Measurements from ENCODE around the gene ACBD5. TPM values are rescaled to one million over a fixed set of nuclear protein-coding genes. Genes with fewer than 3 reads are reported as not detected.

ACBD5 gene, protein sequence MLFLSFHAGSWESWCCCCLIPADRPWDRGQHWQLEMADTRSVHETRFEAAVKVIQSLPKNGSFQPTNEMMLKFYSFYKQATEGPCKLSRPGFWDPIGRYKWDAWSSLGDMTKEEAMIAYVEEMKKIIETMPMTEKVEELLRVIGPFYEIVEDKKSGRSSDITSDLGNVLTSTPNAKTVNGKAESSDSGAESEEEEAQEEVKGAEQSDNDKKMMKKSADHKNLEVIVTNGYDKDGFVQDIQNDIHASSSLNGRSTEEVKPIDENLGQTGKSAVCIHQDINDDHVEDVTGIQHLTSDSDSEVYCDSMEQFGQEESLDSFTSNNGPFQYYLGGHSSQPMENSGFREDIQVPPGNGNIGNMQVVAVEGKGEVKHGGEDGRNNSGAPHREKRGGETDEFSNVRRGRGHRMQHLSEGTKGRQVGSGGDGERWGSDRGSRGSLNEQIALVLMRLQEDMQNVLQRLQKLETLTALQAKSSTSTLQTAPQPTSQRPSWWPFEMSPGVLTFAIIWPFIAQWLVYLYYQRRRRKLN
- 18.4 TPM for total RNA-seq (2021; ENCODE audit: unreplicated experiment)
- 14.1 TPM for polyA plus RNA-seq (2012; ENCODE audit: insufficient read length)
- Bru-seq, nascent RNA, result percentile 58 among the genes with signal in this experiment
- percentile 63 among the genes with signal in this experiment for BruChase-seq, experiment 1, labeled RNA remaining after a 2-hour chase
- percentile 73 among the genes with signal in this experiment for BruChase-seq, experiment 2, labeled RNA remaining after a 6-hour chase
- long read RNA-seq, full-length matches to known transcripts, result 29 of 72 reads
- long read RNA-seq, partial matches to known transcripts, result 11 of 72 reads
- long read RNA-seq, other reads (novel, unspliced or antisense), result 32 of 72 reads

DNA sequence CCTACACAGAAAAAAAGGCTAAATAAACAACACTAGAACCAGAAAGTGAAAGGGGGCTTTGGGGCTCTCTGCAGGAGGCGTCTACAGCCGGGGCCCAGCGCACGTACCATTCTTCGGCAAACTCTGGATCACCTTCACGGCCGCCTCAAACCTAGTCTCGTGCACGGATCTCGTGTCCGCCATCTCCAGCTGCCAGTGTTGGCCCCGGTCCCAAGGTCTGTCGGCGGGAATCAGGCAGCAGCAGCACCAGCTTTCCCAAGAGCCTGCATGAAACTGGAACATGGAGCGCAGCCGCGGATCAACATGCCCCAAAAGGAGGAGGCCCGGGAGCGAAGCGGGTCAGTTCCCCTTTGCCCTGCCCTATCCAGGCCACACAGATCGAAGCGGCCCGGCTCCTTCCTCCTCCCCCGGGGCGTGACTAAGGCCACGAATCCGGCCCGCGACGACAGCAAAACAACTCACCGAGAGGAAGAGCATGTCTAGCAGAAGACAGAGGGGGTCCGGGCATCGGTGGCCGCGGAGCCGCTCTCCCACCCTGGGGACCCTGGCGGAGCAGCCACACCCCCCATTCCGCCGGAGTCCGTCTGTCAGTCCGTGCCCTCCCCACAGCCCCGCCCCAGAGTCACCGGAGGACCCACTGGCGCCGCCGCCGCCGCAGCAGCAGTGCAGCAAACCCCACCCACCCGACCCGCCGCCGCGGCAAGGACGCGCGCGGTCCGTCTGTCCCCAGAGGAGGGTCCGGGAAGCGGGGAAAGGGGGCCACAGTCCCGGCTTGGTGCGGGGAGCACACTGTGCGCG lies at the start of gene ACBD5:
ACBD5 (minus strand) TSS at position 586 of the 798 bp plus-strand sequence; CDS start at position 477, 109 bp downstream.
- Histone ChIP-seq H3K4me3 (ENCODE audit: low read depth in 2 of 2, low read length in 2 of 2) (peak within 1 kb of the TSS; percentile 65 to 76), H3K4me1 (ENCODE audit: control insufficient read depth, insufficient read depth, low read length) (peaks cover 7% of the 10 kb centered on the region; the same call in 1 of the 2 replicates), H3K9me3 (ENCODE audit: control insufficient read depth, insufficient read depth, low read depth, low read length) (no peaks in the 10 kb centered on the region), H3K36me3 (ENCODE audit: control insufficient read depth, insufficient read depth, low read length) (peaks cover 3% of the 10 kb centered on the region; the same call in 1 of the 2 replicates), H3K27ac (ENCODE audit: low read length) (peak within 1 kb of the TSS; percentile 94), H3K27me3 (ENCODE audit: control insufficient read depth, insufficient read depth, low read length) (no peaks in the 10 kb centered on the region)
- BruUV-seq (replicated peaks), result TSS peak; percentile 65
- CTCF ChIA-PET, result no interaction called here
- TF ChIP-seq SIN3A (IDR thresholded peaks at IDR 0.05; ENCODE audit: borderline replicate concordance, insufficient read depth, low read depth, low read length), result 0 out of 2 replicates have a peak, but pooled peaks have one; percentile 31
- no peak for TF ChIP-seq TCF7L2 (IDR thresholded peaks at IDR 0.05; ENCODE audit: low read depth, low read length)
- TF ChIP-seq, protein P1, sequence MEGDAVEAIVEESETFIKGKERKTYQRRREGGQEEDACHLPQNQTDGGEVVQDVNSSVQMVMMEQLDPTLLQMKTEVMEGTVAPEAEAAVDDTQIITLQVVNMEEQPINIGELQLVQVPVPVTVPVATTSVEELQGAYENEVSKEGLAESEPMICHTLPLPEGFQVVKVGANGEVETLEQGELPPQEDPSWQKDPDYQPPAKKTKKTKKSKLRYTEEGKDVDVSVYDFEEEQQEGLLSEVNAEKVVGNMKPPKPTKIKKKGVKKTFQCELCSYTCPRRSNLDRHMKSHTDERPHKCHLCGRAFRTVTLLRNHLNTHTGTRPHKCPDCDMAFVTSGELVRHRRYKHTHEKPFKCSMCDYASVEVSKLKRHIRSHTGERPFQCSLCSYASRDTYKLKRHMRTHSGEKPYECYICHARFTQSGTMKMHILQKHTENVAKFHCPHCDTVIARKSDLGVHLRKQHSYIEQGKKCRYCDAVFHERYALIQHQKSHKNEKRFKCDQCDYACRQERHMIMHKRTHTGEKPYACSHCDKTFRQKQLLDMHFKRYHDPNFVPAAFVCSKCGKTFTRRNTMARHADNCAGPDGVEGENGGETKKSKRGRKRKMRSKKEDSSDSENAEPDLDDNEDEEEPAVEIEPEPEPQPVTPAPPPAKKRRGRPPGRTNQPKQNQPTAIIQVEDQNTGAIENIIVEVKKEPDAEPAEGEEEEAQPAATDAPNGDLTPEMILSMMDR (IDR thresholded peaks at IDR 0.05), result no peak
- no peak for DNase-seq (ENCODE audit: low read depth, low spot score)
- peak; percentile 84 for ATAC-seq
- POLR2A ChIA-PET, result no interaction called here
- intact Hi-C loops (cut with micrococcal nuclease; ENCODE audit: unreplicated experiment), result no loop called here
- in situ Hi-C loops (cut with HindIII; ENCODE audit: low pct_unique_long_range_greater_than_20kb, low sequenced_read_pairs), result no loop called here

DNA sequence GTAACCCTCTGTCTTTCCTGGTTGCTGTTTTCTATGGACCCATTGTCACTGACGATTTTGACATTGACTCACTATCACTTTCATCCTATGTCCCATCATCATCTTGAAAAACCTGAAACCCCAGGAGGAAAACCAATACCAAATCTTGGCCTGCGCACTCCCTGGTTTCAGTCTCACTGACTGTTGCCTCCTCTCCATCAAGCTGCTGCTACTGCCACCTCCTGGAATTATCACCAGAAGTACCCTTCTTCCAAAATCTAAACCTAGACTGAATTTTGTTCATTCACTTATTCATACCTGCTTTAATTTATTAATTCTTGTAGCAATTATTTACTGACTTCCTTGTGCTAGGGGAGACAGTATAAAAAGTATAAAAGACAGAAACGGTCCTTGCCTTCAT lies 44.5 kb upstream of the ACBD5 start:
- CTCF ChIA-PET, result no interaction called here
- BruUV-seq (replicated peaks), result no TSS peak

More for the DNA sequence above, 44.5 kb upstream of the ACBD5 start:
- ATAC-seq (no peak), DNase-seq (ENCODE audit: low read depth, low spot score) (no peak)
- intact Hi-C loops (cut with micrococcal nuclease; ENCODE audit: unreplicated experiment) (no loop called here), in situ Hi-C loops (cut with HindIII; ENCODE audit: low pct_unique_long_range_greater_than_20kb, low sequenced_read_pairs) (no loop called here)
- H3K4me3 ChIP-seq (ENCODE audit: low read depth in 2 of 2, low read length in 2 of 2), result no peak overlapping the region
- TF ChIP-seq POLR2AphosphoS5 (IDR thresholded peaks at IDR 0.05; ENCODE audit: low read depth, low read length), result no peak
- TF ChIP-seq, protein P2, sequence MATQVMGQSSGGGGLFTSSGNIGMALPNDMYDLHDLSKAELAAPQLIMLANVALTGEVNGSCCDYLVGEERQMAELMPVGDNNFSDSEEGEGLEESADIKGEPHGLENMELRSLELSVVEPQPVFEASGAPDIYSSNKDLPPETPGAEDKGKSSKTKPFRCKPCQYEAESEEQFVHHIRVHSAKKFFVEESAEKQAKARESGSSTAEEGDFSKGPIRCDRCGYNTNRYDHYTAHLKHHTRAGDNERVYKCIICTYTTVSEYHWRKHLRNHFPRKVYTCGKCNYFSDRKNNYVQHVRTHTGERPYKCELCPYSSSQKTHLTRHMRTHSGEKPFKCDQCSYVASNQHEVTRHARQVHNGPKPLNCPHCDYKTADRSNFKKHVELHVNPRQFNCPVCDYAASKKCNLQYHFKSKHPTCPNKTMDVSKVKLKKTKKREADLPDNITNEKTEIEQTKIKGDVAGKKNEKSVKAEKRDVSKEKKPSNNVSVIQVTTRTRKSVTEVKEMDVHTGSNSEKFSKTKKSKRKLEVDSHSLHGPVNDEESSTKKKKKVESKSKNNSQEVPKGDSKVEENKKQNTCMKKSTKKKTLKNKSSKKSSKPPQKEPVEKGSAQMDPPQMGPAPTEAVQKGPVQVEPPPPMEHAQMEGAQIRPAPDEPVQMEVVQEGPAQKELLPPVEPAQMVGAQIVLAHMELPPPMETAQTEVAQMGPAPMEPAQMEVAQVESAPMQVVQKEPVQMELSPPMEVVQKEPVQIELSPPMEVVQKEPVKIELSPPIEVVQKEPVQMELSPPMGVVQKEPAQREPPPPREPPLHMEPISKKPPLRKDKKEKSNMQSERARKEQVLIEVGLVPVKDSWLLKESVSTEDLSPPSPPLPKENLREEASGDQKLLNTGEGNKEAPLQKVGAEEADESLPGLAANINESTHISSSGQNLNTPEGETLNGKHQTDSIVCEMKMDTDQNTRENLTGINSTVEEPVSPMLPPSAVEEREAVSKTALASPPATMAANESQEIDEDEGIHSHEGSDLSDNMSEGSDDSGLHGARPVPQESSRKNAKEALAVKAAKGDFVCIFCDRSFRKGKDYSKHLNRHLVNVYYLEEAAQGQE (IDR thresholded peaks at IDR 0.05; ENCODE audit: insufficient read depth in 1 of 2, low read depth in 2 of 2, low read length in 1 of 2), result no peak
- TF ChIP-seq, protein P1 (IDR thresholded peaks at IDR 0.05), result peak; percentile 47; the same call in 1 of the 2 replicates
- no peaks in the 10 kb centered on the region for H3K27me3 ChIP-seq (ENCODE audit: control insufficient read depth, insufficient read depth, low read length)
- no peaks in the 10 kb centered on the region for H3K36me3 ChIP-seq (ENCODE audit: control insufficient read depth, insufficient read depth, low read length)
- no peaks in the 10 kb centered on the region for H3K4me1 ChIP-seq (ENCODE audit: control insufficient read depth, insufficient read depth, low read length)
- H3K27ac ChIP-seq (ENCODE audit: low read length), result no peak overlapping the region
- no peaks in the 10 kb centered on the region for H3K9me3 ChIP-seq (ENCODE audit: control insufficient read depth, insufficient read depth, low read depth, low read length)
- POLR2A ChIA-PET, result no interaction called here
